ENCODE results near the gene KCNQ1.

- TF ChIP-seq GATA3 (IDR thresholded peaks at IDR 0.05; ENCODE audit: low read depth, low read length) (no peak), GATA2 (IDR thresholded peaks at IDR 0.05; ENCODE audit: low read depth, low read length) (no peak)
These were observed 391.7 kb downstream of the KCNQ1 start for GRCh38 chr11:2836315-2837095.
